GM23338 (cell line): ENCODE data around the gene YIPF6.

Experiments
- CREB1 ChIP-seq: fragments of 250-450 bp; sonication (Bioruptor Pico); IDR thresholded peaks from 2 replicates; pipeline ENCODE4 v1.5.0; 2020; ENCODE audit warnings: low read depth, mild to moderate bottlenecking, moderate library complexity
- CTCF ChIP-seq, 2 experiments: fragments of 200-600 bp in 1 of 2; sonication (generic) in 1 of 2; conservative IDR thresholded peaks; 2 replicates each; pipeline versions ENCODE4 v1.5.1 to v1.6.1; 2016 to 2017; ENCODE audit warnings: antibody characterized with exemption in 2 of 2, low read depth in 2 of 2, mild to moderate bottlenecking in 2 of 2, moderate library complexity in 1 of 2
- EZH2 ChIP-seq: fragments of 200-600 bp; sonication (generic); IDR thresholded peaks from one replicate; pipeline ENCODE4 v1.8.0; 2017; ENCODE audit warnings: antibody characterized with exemption, mild to moderate bottlenecking, low read depth; ENCODE audit not compliant: unreplicated experiment
- EZH2phosphoT487 ChIP-seq: fragments of 200-600 bp; sonication (generic); IDR thresholded peaks from one replicate; pipeline ENCODE4 v1.8.1; 2018; ENCODE audit warnings: antibody characterized with exemption; ENCODE audit not compliant: unreplicated experiment
- POLR2AphosphoS5 ChIP-seq: IDR thresholded peaks from 2 replicates; pipeline ENCODE4 v1.6.1; 2016; ENCODE audit warnings: antibody characterized with exemption, low read depth
- TF ChIP-seq, protein P1 (sequence below): IDR thresholded peaks from one replicate; pipeline ENCODE4 v1.6.1; 2018; ENCODE audit warnings: antibody characterized with exemption; ENCODE audit not compliant: unreplicated experiment

- TF ChIP-seq, protein P1, sequence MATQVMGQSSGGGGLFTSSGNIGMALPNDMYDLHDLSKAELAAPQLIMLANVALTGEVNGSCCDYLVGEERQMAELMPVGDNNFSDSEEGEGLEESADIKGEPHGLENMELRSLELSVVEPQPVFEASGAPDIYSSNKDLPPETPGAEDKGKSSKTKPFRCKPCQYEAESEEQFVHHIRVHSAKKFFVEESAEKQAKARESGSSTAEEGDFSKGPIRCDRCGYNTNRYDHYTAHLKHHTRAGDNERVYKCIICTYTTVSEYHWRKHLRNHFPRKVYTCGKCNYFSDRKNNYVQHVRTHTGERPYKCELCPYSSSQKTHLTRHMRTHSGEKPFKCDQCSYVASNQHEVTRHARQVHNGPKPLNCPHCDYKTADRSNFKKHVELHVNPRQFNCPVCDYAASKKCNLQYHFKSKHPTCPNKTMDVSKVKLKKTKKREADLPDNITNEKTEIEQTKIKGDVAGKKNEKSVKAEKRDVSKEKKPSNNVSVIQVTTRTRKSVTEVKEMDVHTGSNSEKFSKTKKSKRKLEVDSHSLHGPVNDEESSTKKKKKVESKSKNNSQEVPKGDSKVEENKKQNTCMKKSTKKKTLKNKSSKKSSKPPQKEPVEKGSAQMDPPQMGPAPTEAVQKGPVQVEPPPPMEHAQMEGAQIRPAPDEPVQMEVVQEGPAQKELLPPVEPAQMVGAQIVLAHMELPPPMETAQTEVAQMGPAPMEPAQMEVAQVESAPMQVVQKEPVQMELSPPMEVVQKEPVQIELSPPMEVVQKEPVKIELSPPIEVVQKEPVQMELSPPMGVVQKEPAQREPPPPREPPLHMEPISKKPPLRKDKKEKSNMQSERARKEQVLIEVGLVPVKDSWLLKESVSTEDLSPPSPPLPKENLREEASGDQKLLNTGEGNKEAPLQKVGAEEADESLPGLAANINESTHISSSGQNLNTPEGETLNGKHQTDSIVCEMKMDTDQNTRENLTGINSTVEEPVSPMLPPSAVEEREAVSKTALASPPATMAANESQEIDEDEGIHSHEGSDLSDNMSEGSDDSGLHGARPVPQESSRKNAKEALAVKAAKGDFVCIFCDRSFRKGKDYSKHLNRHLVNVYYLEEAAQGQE = no peak
- TF ChIP-seq EZH2phosphoT487 = no peak
- no peak for TF ChIP-seq CTCF (conservative IDR thresholded peaks at IDR 0.05; ENCODE audit: low read depth in 2 of 2)
- TF ChIP-seq POLR2AphosphoS5 = no peak
- TF ChIP-seq EZH2 = no peak
- no peak for TF ChIP-seq CREB1 (CRISPR knock-in tag)
Observed at GRCh38 chrX:68462197-68462596, 36.7 kb upstream of the YIPF6 start.
